NCI-H187 treated with DMSO at 0.1 percent for 48 hours (cell line): Measurements from ENCODE around the gene SPRR2G.
"Not testable (repeated sequence)": the region's sequence is repeated elsewhere in the genome, so short reads cannot be mapped to it uniquely, and the experiment has no call there.

ENCODE experiments used
- DNase-seq: peaks from one replicate; lab custom pipeline; 2025; lab: John Stamatoyannopoulos, UW

The SPRR2G gene

GRCh38 chr1:153113416-153113815, 37.3 kb downstream of the SPRR2G start, which contains the start of gene SPRR2F:
Gene SPRR2F (minus strand): TSS chr1:153113516. CDS start chr1:153112733, 783 bp downstream.
- no peak for DNase-seq

- DNase-seq = not testable (repeated sequence)
Measured at GRCh38 chr1:153112454-153112853, 38.2 kb downstream of the SPRR2G start.

- no peak for DNase-seq
Measured at GRCh38 chr1:153100245-153100644, 50.4 kb downstream of the SPRR2G start.
